GM21528 (cell line): ENCODE results near the gene MDFIC2.

Experiments
- ATAC-seq: cut with Tn5 transposase; IDR thresholded peaks from one replicate; pipeline ENCODE4 v1.9.1; 2021; ENCODE audit warnings: mild to moderate bottlenecking, moderate library complexity; ENCODE audit not compliant: unreplicated experiment, low FRiP score

Gene MDFIC2

GRCh38 chr3:70185661-70186060 lies 126.8 kb downstream of the MDFIC2 start:
- ATAC-seq, result no peak

- no peak for ATAC-seq
Observed at GRCh38 chr3:70183781-70184504, 128.5 kb downstream of the MDFIC2 start.

- no peak for ATAC-seq
Observed at GRCh38 chr3:70182166-70182565, 130.3 kb downstream of the MDFIC2 start.

GRCh38 chr3:70180664-70181063 lies 131.8 kb downstream of the MDFIC2 start:
- ATAC-seq, result no peak

- peak; percentile 65 for ATAC-seq
Observed at GRCh38 chr3:70179111-70179510, 133.3 kb downstream of the MDFIC2 start.

GRCh38 chr3:70177881-70178645 lies 134.4 kb downstream of the MDFIC2 start:
- ATAC-seq, result no peak

GRCh38 chr3:70176224-70176623 lies 136.2 kb downstream of the MDFIC2 start:
- no peak for ATAC-seq

GRCh38 chr3:70156808-70157207 lies 155.6 kb downstream of the MDFIC2 start:
- ATAC-seq, result no peak

GRCh38 chr3:70150599-70150998 lies 161.8 kb downstream of the MDFIC2 start:
- no peak for ATAC-seq

GRCh38 chr3:70149714-70150400 lies 162.6 kb downstream of the MDFIC2 start:
- no peak for ATAC-seq
